ENCODE results near the gene RTRAF. TPM values are rescaled to one million over a fixed set of nuclear protein-coding genes. Genes with fewer than 3 reads are reported as not detected.

The RTRAF gene
- total RNA-seq, 1 donor from 2014 or later, result 247 TPM

DNA sequence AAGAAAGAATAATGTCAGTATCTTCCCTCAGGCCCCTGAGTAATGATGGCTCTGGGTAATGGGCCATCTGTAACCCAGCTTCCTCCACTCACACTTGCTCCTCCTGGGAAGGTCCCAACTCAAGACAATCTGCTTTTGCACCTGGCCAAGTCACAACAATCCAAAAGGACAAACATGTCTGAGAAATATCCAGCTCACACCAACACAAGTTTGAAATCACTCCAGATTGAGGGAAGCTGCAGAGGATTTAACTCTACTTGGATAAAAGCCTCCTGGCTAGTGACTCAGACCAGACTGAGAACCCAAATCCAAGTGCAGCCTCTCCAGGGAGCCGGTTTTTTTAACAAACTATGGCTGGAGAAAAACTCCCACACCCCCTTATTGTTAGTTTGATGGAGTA is 34.2 kb downstream of the RTRAF start:
- no peak for DNase-seq (ENCODE audit: low spot score, unreplicated experiment)
- no peak overlapping the region for H3K4me3 Mint-ChIP-seq (ENCODE audit: low read depth)

DNA sequence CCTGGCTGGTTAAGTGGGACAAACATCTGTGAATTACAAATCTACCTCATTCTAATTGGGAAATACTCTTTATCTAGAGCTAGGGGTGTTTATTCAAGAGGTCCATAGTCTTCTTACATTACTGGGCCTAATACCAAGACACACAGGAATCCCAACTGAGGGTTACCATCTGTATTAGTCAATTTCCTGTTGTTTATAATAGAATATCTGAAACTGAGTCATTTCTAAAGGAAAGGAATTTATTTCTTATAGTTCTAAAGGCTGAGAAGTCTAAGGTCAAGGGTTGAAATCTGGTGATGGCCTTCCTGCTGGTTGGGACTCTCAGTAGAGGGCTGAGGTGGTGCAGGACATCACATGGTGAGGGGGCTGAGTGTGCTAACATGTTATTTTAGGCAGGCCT is 36.0 kb downstream of the RTRAF start:
- H3K4me1 Mint-ChIP-seq (ENCODE audit: low read depth), result peaks cover 4% of the 10 kb centered on the region
- H3K4me3 Mint-ChIP-seq (ENCODE audit: low read depth), result no peak overlapping the region
- H3K36me3 Mint-ChIP-seq (ENCODE audit: insufficient read depth), result no peaks in the 10 kb centered on the region
- no peak for TF ChIP-seq CTCF (IDR thresholded peaks at IDR 0.05; ENCODE audit: unreplicated experiment)
- H3K27me3 Mint-ChIP-seq, result no peaks in the 10 kb centered on the region
- no peak for DNase-seq (ENCODE audit: low spot score, unreplicated experiment)
- no peak overlapping the region for H3K27ac Mint-ChIP-seq
- peaks cover 2% of the 10 kb centered on the region for H3K9me3 Mint-ChIP-seq (ENCODE audit: low read depth)

More for the DNA sequence above, 34.2 kb downstream of the RTRAF start:
- no peaks in the 10 kb centered on the region for H3K27me3 Mint-ChIP-seq
- H3K4me1 Mint-ChIP-seq (ENCODE audit: low read depth), result peaks cover 4% of the 10 kb centered on the region
- peaks cover 2% of the 10 kb centered on the region for H3K9me3 Mint-ChIP-seq (ENCODE audit: low read depth)
- no peak for TF ChIP-seq CTCF (IDR thresholded peaks at IDR 0.05; ENCODE audit: unreplicated experiment)
- no peak overlapping the region for H3K27ac Mint-ChIP-seq
- no peaks in the 10 kb centered on the region for H3K36me3 Mint-ChIP-seq (ENCODE audit: insufficient read depth)

DNA sequence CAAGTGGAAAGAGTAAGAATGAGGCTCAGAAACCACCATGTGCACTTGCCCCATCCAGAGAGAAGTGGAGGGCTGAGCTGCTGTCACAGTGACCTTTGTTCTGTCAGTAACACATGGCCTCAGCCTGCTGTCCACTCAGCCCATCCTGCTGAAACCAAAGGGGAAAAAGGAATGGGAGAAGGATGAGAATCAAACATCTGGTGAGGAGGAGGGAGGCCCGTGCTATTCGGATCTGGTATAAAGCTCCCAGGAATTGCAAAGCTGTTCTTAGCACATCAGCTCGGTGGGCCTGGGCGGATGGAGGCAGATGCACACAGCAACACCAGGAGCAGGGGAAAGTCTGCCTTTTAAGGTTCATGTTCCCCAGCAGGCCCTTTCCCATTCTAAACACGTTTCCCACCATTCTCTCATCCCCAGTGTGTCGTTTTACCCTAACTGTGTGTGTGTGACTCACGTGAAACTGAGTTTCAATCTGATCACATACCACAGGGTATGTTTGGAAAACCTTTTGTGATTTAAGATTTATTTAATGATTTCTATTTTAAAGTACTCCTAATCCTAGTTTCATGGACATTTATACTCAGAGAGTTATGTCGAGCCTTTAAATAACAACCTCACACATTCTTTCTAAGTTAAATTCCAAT is 36.8 kb downstream of the RTRAF start:
- no peaks in the 10 kb centered on the region for H3K36me3 Mint-ChIP-seq (ENCODE audit: insufficient read depth)
- H3K27ac Mint-ChIP-seq, result no peak overlapping the region
- peaks cover 2% of the 10 kb centered on the region for H3K9me3 Mint-ChIP-seq (ENCODE audit: low read depth)
- no peaks in the 10 kb centered on the region for H3K4me1 Mint-ChIP-seq (ENCODE audit: low read depth)
- TF ChIP-seq CTCF (IDR thresholded peaks at IDR 0.05; ENCODE audit: unreplicated experiment), result no peak
- no peak for DNase-seq (ENCODE audit: low spot score, unreplicated experiment)
- H3K27me3 Mint-ChIP-seq, result no peaks in the 10 kb centered on the region
- no peak overlapping the region for H3K4me3 Mint-ChIP-seq (ENCODE audit: low read depth)

DNA sequence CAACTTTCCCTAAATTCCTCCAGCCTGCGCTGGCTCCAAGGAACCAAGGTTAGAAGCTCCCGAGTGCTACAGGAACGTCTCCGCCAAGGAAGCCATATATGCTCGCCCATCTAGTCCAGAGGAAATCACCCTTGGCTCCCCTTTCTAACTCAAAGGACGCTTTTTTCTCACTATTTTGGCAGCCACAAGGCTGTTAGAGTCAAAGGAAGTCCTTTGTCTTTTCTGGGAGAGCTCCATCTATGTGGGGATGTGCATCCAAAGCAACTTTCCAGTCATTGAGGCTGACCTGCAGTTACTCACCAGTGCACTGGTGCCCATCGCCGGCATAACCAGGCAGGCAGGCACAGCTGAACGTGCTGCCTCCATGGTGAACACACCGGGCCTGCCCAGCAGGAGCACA is 37.6 kb downstream of the RTRAF start:
- no peak for DNase-seq (ENCODE audit: low spot score, unreplicated experiment)
- no peaks in the 10 kb centered on the region for H3K27me3 Mint-ChIP-seq
- H3K27ac Mint-ChIP-seq, result no peak overlapping the region
- H3K4me1 Mint-ChIP-seq (ENCODE audit: low read depth), result no peaks in the 10 kb centered on the region
- peaks cover 2% of the 10 kb centered on the region for H3K9me3 Mint-ChIP-seq (ENCODE audit: low read depth)
- H3K4me3 Mint-ChIP-seq (ENCODE audit: low read depth), result no peak overlapping the region
- no peak for TF ChIP-seq CTCF (IDR thresholded peaks at IDR 0.05; ENCODE audit: unreplicated experiment)
- H3K36me3 Mint-ChIP-seq (ENCODE audit: insufficient read depth), result no peaks in the 10 kb centered on the region

DNA sequence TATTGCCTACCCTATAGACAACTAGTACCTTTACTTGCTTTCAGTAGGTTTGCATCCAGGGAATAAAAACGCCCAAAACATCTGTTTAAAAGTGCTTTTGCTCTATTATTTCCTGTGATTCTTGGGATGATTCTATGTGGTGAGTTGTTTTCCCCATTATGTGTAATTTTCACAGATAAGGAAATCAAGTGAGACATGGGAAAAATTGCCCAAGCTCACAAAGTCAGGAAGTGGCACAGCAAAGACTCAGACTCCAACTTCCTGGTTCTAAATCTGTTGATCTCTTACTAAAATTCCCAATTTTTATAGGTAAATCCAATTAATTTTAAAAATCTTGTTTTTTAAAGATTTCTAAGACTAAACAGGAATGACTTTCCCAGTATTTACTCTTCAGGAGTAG is 40.5 kb downstream of the RTRAF start:
- no peaks in the 10 kb centered on the region for H3K27me3 Mint-ChIP-seq
- no peak for DNase-seq (ENCODE audit: low spot score, unreplicated experiment)
- no peaks in the 10 kb centered on the region for H3K36me3 Mint-ChIP-seq (ENCODE audit: insufficient read depth)
- H3K9me3 Mint-ChIP-seq (ENCODE audit: low read depth), result peaks cover 4% of the 10 kb centered on the region
- no peak overlapping the region for H3K27ac Mint-ChIP-seq
- H3K4me1 Mint-ChIP-seq (ENCODE audit: low read depth), result no peaks in the 10 kb centered on the region
- TF ChIP-seq CTCF (IDR thresholded peaks at IDR 0.05; ENCODE audit: unreplicated experiment), result no peak
- no peak overlapping the region for H3K4me3 Mint-ChIP-seq (ENCODE audit: low read depth)
